ENCODE measurements around the gene PLCB4. TPM values are rescaled to one million over a fixed set of nuclear protein-coding genes. Genes with fewer than 3 reads are reported as not detected.

Gene PLCB4
- polyA plus RNA-seq, 3 donors: not detected

DNA sequence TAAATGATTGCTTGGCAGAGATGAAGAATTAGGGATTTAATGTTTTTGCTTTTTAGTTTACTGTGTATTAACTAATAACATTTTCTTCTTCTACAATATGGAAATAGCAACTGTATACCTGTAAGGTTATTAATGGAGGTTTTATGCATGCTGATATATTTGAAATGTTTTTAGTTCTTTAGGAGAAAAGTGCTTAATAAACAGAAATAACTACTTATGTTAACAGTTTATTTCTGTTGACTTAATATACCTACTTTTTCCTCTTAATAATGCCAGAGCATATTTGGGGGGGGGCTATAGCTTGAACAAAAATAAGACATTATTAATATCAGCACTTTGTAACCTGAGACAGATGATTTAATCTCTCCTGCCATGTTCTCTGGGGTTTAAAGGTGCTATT is 33.6 kb downstream of the PLCB4 start:
- Histone ChIP-seq H3K36me3 (replicated peaks in 1 of 2; ENCODE audit: control insufficient read depth in 1 of 2, insufficient read depth in 2 of 2, low read length in 2 of 2) (no peaks in the 10 kb centered on the region), H3K4me2 (replicated peaks; ENCODE audit: extremely low read depth, low read length, poor library complexity, severe bottlenecking) (no peak overlapping the region), H3K9me3 (replicated peaks in 1 of 2; ENCODE audit: control insufficient read depth in 1 of 2, insufficient read depth in 1 of 2, low read length in 2 of 2) (no peaks in the 10 kb centered on the region), H3K9ac (ENCODE audit: insufficient read depth, low read length, poor library complexity, severe bottlenecking) (no peak overlapping the region), H3K4me1 (ENCODE audit: control insufficient read depth in 1 of 2, insufficient read depth in 2 of 2, low read length in 2 of 2) (no peaks in the 10 kb centered on the region), H4K20me1 (ENCODE audit: insufficient read depth, low read length) (no peaks in the 10 kb centered on the region), H3K27ac (ENCODE audit: low read depth in 1 of 2, low read length in 2 of 2) (no peak overlapping the region), H3K4me3 (replicated peaks in 1 of 3; ENCODE audit: low read depth in 2 of 3, low read length in 3 of 3) (no peak overlapping the region), H3K27me3 (ENCODE audit: control insufficient read depth in 2 of 2, insufficient read depth in 2 of 2, low read length in 2 of 2) (no peaks in the 10 kb centered on the region), H3K79me2 (ENCODE audit: insufficient read depth, low read length) (no peaks in the 10 kb centered on the region), H2AFZ (ENCODE audit: insufficient read depth, low read depth, low read length, poor library complexity, severe bottlenecking) (no peak overlapping the region)
- DNase-seq: no peak
- Mint-ChIP-seq H3K27ac (no peak overlapping the region), H3K36me3 (no peaks in the 10 kb centered on the region), H3K9me3 (peaks cover 0 to 2% (median 0%) of the 10 kb centered on the region in 7 donors), H3K4me1 (no peaks in the 10 kb centered on the region), H3K27me3 (ENCODE audit: low read depth in 3 of 3) (peaks cover 0 to 2% (median 0%) of the 10 kb centered on the region in 3 donors), H3K4me3 (no peak overlapping the region)
- intact Hi-C loops (cut with micrococcal nuclease): no loop called here
- TF ChIP-seq, protein P1, sequence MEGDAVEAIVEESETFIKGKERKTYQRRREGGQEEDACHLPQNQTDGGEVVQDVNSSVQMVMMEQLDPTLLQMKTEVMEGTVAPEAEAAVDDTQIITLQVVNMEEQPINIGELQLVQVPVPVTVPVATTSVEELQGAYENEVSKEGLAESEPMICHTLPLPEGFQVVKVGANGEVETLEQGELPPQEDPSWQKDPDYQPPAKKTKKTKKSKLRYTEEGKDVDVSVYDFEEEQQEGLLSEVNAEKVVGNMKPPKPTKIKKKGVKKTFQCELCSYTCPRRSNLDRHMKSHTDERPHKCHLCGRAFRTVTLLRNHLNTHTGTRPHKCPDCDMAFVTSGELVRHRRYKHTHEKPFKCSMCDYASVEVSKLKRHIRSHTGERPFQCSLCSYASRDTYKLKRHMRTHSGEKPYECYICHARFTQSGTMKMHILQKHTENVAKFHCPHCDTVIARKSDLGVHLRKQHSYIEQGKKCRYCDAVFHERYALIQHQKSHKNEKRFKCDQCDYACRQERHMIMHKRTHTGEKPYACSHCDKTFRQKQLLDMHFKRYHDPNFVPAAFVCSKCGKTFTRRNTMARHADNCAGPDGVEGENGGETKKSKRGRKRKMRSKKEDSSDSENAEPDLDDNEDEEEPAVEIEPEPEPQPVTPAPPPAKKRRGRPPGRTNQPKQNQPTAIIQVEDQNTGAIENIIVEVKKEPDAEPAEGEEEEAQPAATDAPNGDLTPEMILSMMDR (IDR thresholded peaks at IDR 0.05): no peak

DNA sequence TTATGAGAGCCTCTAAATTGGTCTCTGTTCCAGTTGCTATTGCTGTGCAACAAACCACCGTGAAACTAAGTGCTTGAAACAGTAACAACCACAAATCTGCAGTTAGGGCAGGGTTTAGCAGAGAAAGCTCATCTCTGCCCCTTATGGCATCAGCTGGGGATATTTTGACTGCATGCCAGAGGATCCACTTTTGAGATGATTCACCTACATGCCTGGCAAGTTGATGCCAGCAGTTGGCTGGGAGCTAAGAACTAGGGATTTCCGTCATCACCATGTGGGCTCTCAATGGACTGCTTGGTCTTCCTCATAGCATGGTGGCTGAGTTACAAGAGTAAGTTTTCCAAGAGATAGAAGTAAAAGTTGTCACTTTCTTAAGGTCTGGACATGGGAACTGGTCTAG is 35.1 kb downstream of the PLCB4 start:
- H3K4me1 ChIP-seq (ENCODE audit: control insufficient read depth in 1 of 2, insufficient read depth in 2 of 2, low read length in 2 of 2): no peaks in the 10 kb centered on the region
- H3K4me2 ChIP-seq (replicated peaks; ENCODE audit: extremely low read depth, low read length, poor library complexity, severe bottlenecking): no peak overlapping the region
- TF ChIP-seq, protein P1 (IDR thresholded peaks at IDR 0.05): no peak
- no peak overlapping the region for H2AFZ ChIP-seq (ENCODE audit: insufficient read depth, low read depth, low read length, poor library complexity, severe bottlenecking)
- H3K36me3 Mint-ChIP-seq: no peaks in the 10 kb centered on the region
- 100% methylated on average over 1 of the region's 2 CpGs for WGBS (ENCODE audit: insufficient coverage)
- H3K27me3 Mint-ChIP-seq (ENCODE audit: low read depth in 3 of 3): peaks cover 0 to 2% (median 0%) of the 10 kb centered on the region in 3 donors
- no peak overlapping the region for H3K27ac ChIP-seq (ENCODE audit: low read depth in 1 of 2, low read length in 2 of 2)
- no peak overlapping the region for H3K4me3 ChIP-seq (replicated peaks in 1 of 3; ENCODE audit: low read depth in 2 of 3, low read length in 3 of 3)
- no peaks in the 10 kb centered on the region for H4K20me1 ChIP-seq (ENCODE audit: insufficient read depth, low read length)
- no peaks in the 10 kb centered on the region for H3K27me3 ChIP-seq (ENCODE audit: control insufficient read depth in 2 of 2, insufficient read depth in 2 of 2, low read length in 2 of 2)
- H3K4me3 Mint-ChIP-seq: no peak overlapping the region
- no peaks in the 10 kb centered on the region for H3K4me1 Mint-ChIP-seq
- no peak overlapping the region for H3K27ac Mint-ChIP-seq
- no peaks in the 10 kb centered on the region for H3K79me2 ChIP-seq (ENCODE audit: insufficient read depth, low read length)
- intact Hi-C loops (cut with micrococcal nuclease): no loop called here
- no peaks in the 10 kb centered on the region for H3K36me3 ChIP-seq (replicated peaks in 1 of 2; ENCODE audit: control insufficient read depth in 1 of 2, insufficient read depth in 2 of 2, low read length in 2 of 2)
- peaks cover 0 to 2% (median 0%) of the 10 kb centered on the region in 7 donors for H3K9me3 Mint-ChIP-seq
- H3K9me3 ChIP-seq (replicated peaks in 1 of 2; ENCODE audit: control insufficient read depth in 1 of 2, insufficient read depth in 1 of 2, low read length in 2 of 2): no peaks in the 10 kb centered on the region
- no peak overlapping the region for H3K9ac ChIP-seq (ENCODE audit: insufficient read depth, low read length, poor library complexity, severe bottlenecking)
- no peak for DNase-seq

Measured in CD14-positive monocyte (primary cell).